Stomach (tissue), 9 donors: ENCODE data around the gene SMIM24. TPM values are rescaled to one million over a fixed set of nuclear protein-coding genes. Genes with fewer than 3 reads are reported as not detected.
"Not testable (repeated sequence)": the region's sequence is repeated elsewhere in the genome, so short reads cannot be mapped to it uniquely, and the experiment has no call there.

Experiments used
- DNase-seq, 2 donors: peaks; one replicate each; pipeline versions ENCODE4 v3.0.0 to v3.0.0-alpha.2; 2013 to 2019
- H3K27ac ChIP-seq, 5 donors: fragments of 200-600 bp in 4 of 5; sonication (generic) in 4 of 5; one replicate each; pipeline ENCODE4 v1.5.1; 2013 to 2019; ENCODE audit warnings: mild to moderate bottlenecking in 1 of 5, moderate library complexity in 1 of 5
- H3K27me3 ChIP-seq, 3 donors: fragments of 200-600 bp; sonication (generic); one replicate each; pipeline ENCODE4 v1.5.1; 2017 to 2019; ENCODE audit warnings: mixed run types in 1 of 3
- H3K36me3 ChIP-seq, 4 donors: fragments of 200-600 bp; sonication (generic); 1 replicate in 3 of 4; 2 replicates in 1 of 4; pipeline ENCODE4 v1.5.1; 2016 to 2019
- H3K4me1 ChIP-seq, 4 donors: fragments of 200-600 bp; sonication (generic); one replicate each; pipeline ENCODE4 v1.5.1; 2016 to 2019
- H3K4me3 ChIP-seq, 4 donors: fragments of 200-600 bp; sonication (generic) in 3 of 4; one replicate each; pipeline ENCODE4 v1.5.1; 2016 to 2019; ENCODE audit warnings: mild to moderate bottlenecking in 1 of 4
- H3K9me3 ChIP-seq, 4 donors: fragments of 200-600 bp; sonication (generic); one replicate each; pipeline ENCODE4 v1.5.1; 2016 to 2019
- EP300 ChIP-seq: sonication (generic); formaldehyde crosslinking; IDR thresholded peaks from one replicate; pipeline ENCODE4 v1.6.1; 2017; ENCODE audit warnings: antibody characterized with exemption
- POLR2A ChIP-seq, 4 donors: fragments of 450-650 bp; IDR thresholded peaks; one replicate each; pipeline ENCODE4 v1.6.1; 2016; ENCODE audit warnings: antibody characterized with exemption in 4 of 4, control low read depth in 2 of 4, mild to moderate bottlenecking in 1 of 4, moderate library complexity in 1 of 4
- POLR2AphosphoS5 ChIP-seq, 3 donors: sonication (generic); formaldehyde crosslinking; IDR thresholded peaks; one replicate each; pipeline ENCODE4 v1.6.1; 2016; ENCODE audit warnings: antibody characterized with exemption in 3 of 3
- WGBS, 5 donors: extraction: QIAGEN DNeasy Blood & Tissue Kit in 3 of 5; methylation state at CpG; one replicate each; pipeline versions ENCODE4 v1.1.5 to v1.1.7; 2013 to 2018; 5-methylcytosine and 5-hydroxymethylcytosine counted together
- intact Hi-C: fragments of 100-400 bp; cut with DNase I; formaldehyde crosslinking; loops from one replicate; pipeline ENCODE4 v1.15.1; 2023; ENCODE audit warnings: low total_unique reads
- polyA plus RNA-seq, 3 donors: library from polyadenylated mRNA; stranded (reverse); fragments of 200-250 nt; gene quantifications; one replicate each; pipeline ENCODE4 v1.2.3, GENCODE V29; 2013
- total RNA-seq, 5 donors: library from RNA; depleted of rRNA; stranded (reverse); fragments of >200 nt; gene quantifications; one replicate each; pipeline versions ENCODE4 v1.1.0 to v1.2.3, GENCODE V29; 2014 to 2016
- TF ChIP-seq, protein P1 (sequence below), 7 experiments: fragments of 450-650 bp in 4 of 7; fragments of 200-600 bp in 3 of 7; sonication (generic) in 3 of 7; IDR thresholded peaks; one replicate each; pipeline ENCODE4 v1.5.1; 2016 to 2019; ENCODE audit warnings: antibody characterized with exemption in 7 of 7, control low read depth in 2 of 7, mild to moderate bottlenecking in 1 of 7
- donor health status: healthy with polysubstance abuse.
- donor health status: Bipolar disorder and iron deficiency.
- donor health status: healthy.

SMIM24 gene
- total and polyA plus RNA-seq, 8 donors = 1.4 to 178 (median 68.7) TPM; not detected in 1

DNA sequence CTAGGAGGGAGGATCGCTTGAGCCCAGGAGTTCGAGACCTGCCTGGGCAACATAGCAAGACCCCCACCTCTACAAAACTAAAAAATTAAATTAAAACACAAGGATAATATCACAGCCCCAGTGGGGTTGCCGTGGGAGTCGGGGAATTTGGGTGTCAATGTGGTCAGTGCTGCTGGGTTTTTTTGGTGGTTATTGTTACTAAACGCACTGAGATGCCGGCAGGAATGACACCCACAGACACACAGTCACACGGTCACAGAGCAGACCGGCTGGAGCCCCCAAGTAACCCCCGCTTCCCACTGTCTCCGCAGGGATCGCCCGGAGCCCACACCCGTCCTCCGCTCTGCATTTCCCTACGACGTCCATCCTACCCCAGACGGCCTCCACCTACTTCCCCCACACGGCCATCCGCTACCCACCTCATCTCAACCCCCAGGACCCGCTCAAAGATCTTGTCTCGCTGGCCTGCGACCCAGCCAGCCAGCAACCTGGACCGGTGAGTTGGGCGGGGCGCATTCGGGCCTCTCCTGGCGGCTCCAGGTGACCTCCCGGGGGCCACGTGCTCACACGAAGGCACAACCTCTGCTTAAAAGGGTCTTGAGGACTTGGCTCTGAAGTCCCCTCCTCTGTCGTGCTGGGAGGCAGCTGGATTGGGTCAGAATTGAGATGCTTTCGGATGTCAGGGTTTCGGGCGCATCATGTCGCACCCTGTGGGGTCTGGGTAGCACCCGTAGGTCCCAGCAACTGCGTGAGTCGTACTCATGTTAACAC lies 28.0 kb downstream of the SMIM24 start:
- Histone ChIP-seq H3K9me3 (no peaks in the 10 kb centered on the region), H3K36me3 (peaks cover 90 to 100% (median 100%) of the 10 kb centered on the region in 4 donors), H3K4me1 (peaks cover 10 to 35% (median 18%) of the 10 kb centered on the region in 4 donors), H3K4me3 (no peak overlapping the region), H3K27ac (peak overlapping the region in 4 of 5 donors; percentile 71 to 87 (median 74)), H3K27me3 (no peaks in the 10 kb centered on the region)
- no peak for TF ChIP-seq EP300
- TF ChIP-seq POLR2AphosphoS5 (IDR thresholded peaks at IDR 0.05) = no peak
- TF ChIP-seq POLR2A (IDR thresholded peaks at IDR 0.05) = no peak
- TF ChIP-seq, protein P1, sequence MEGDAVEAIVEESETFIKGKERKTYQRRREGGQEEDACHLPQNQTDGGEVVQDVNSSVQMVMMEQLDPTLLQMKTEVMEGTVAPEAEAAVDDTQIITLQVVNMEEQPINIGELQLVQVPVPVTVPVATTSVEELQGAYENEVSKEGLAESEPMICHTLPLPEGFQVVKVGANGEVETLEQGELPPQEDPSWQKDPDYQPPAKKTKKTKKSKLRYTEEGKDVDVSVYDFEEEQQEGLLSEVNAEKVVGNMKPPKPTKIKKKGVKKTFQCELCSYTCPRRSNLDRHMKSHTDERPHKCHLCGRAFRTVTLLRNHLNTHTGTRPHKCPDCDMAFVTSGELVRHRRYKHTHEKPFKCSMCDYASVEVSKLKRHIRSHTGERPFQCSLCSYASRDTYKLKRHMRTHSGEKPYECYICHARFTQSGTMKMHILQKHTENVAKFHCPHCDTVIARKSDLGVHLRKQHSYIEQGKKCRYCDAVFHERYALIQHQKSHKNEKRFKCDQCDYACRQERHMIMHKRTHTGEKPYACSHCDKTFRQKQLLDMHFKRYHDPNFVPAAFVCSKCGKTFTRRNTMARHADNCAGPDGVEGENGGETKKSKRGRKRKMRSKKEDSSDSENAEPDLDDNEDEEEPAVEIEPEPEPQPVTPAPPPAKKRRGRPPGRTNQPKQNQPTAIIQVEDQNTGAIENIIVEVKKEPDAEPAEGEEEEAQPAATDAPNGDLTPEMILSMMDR (IDR thresholded peaks at IDR 0.05) = no peak
- no peak for DNase-seq
- intact Hi-C loops = no loop called here
- WGBS, 5 donors = 88 to 92% (median 89%) methylated on average over 29 to 38 of the region's 38 CpGs

DNA sequence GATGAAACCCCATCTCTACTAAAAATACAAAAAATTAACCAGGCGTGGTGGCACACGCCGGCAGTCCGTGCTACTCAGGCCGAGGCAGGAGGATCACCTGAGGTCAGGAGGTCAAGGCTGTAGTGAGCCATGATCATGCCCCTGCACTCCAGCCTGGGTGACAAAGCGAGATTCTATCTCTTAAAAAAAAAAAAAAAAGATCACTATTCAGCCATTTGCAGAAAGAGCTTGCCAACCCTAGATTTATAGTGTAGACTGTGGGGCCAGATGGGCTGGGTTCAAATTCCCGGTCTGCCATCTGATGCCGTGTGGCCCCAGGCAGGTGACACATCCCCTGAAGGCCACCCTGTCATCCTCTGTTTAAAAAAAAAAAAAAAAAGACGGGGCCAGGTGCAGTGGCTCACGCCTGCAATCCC lies 28.9 kb downstream of the SMIM24 start:
- Histone ChIP-seq H3K36me3 (peaks cover 90 to 100% (median 100%) of the 10 kb centered on the region in 4 donors), H3K27ac (peak overlapping the region; percentile 0 to 87 (median 72)), H3K9me3 (no peaks in the 10 kb centered on the region), H3K4me1 (peaks cover under 1 to 26% (median 10%) of the 10 kb centered on the region in 4 donors), H3K4me3 (no peak overlapping the region), H3K27me3 (no peaks in the 10 kb centered on the region)
- no peak for DNase-seq
- 82 to 89% (median 86%) methylated on average over 10 of the region's 10 CpGs for WGBS, 5 donors
- TF ChIP-seq, protein P1 (IDR thresholded peaks at IDR 0.05) = no peak
- TF ChIP-seq POLR2A (IDR thresholded peaks at IDR 0.05) (no peak), POLR2AphosphoS5 (IDR thresholded peaks at IDR 0.05) (no peak), EP300 (no peak)
- intact Hi-C loops = no loop called here

DNA sequence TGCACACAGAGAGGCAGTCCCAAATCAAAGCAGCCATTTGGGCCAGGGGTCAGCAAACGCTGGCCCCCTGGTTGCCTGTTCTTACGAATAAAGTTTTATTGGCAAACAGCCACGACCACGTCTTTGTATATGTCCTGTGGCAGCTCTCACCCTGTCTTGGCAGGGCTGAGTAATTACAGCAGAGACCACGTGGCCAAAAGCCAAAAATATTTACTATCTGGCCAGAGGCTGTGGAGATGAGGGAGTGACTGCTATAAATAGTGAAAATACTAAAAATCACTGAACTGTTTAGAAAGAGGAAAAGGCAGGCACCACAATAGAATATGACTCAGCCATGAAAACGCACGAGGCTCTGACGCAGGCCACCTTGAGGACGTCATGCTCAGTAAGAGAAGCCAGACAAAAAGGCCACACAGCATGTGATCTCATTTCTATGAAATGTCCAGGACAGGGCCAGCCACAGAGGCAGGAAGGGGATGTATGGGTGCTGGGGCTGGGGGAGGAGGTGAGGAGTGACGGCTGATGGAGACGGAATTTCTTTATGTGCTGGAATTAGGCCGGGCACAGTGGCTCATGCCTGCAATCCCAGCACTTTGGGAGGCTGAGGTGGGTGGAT lies 29.4 kb downstream of the SMIM24 start:
- DNase-seq = peak; percentile 34 to 82
- no peaks in the 10 kb centered on the region for H3K9me3 ChIP-seq
- intact Hi-C loops = no loop called here
- H3K4me3 ChIP-seq = no peak overlapping the region
- TF ChIP-seq EP300 (peak; percentile 93), POLR2AphosphoS5 (IDR thresholded peaks at IDR 0.05) (peak; percentile 59 to 88 (median 75)), POLR2A (IDR thresholded peaks at IDR 0.05) (no peak)
- TF ChIP-seq, protein P1 (IDR thresholded peaks at IDR 0.05) = no peak
- peak overlapping the region; percentile 35 to 87 (median 72) for H3K27ac ChIP-seq
- H3K4me1 ChIP-seq = peaks cover 0 to 24% (median 9%) of the 10 kb centered on the region in 4 donors
- 38 to 59% (median 49%) methylated on average over 12 of the region's 12 CpGs for WGBS, 5 donors
- no peaks in the 10 kb centered on the region for H3K27me3 ChIP-seq
- peaks cover 90 to 100% (median 100%) of the 10 kb centered on the region in 4 donors for H3K36me3 ChIP-seq

DNA sequence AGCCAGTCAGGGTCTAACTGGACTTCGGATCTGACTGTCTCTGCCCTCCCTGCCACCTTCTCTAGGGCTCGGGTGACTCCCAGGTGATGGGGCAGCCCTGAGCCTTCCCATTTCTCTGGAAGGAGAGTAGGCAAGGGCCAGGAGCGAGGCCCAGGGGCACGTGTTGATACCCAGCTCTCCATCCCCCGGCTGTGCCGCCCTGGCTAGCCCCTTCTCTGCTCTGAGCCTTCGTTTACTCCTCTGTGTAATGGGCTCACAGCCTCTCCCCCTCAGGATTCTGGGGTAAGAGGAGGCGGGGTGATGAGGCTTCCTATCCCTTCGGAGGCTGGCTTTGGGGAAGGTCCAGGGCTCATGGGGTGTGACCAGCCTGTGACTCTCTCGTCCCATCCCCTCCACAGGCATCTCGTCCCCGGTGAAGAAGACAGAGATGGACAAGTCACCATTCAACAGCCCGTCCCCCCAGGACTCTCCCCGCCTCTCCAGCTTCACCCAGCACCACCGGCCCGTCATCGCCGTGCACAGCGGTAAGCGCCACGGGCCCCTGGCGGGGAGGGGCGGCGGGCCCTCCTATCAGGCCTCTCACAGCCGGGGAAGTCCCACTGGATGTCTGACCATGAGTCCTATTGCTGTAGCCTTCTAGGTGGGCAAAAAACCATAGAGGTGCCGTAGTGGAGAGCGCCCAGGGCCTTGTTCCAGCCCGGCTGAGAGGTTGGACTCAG lies 31.6 kb downstream of the SMIM24 start:
- Histone ChIP-seq H3K4me3 (no peak overlapping the region), H3K9me3 (no peaks in the 10 kb centered on the region), H3K4me1 (peaks cover 16 to 38% (median 22%) of the 10 kb centered on the region in 4 donors), H3K36me3 (peaks cover 85 to 100% (median 100%) of the 10 kb centered on the region in 4 donors), H3K27ac (peak overlapping the region in 3 of 5 donors; percentile 17 to 87 (median 23)), H3K27me3 (no peaks in the 10 kb centered on the region)
- no peak for TF ChIP-seq POLR2AphosphoS5 (IDR thresholded peaks at IDR 0.05)
- TF ChIP-seq, protein P1 (IDR thresholded peaks at IDR 0.05) = no peak
- TF ChIP-seq EP300 = no peak
- TF ChIP-seq POLR2A (IDR thresholded peaks at IDR 0.05) = no peak
- WGBS, 5 donors = 91 to 96% (median 94%) methylated on average over 10 to 28 of the region's 28 CpGs
- intact Hi-C loops = no loop called here
- DNase-seq = no peak

DNA sequence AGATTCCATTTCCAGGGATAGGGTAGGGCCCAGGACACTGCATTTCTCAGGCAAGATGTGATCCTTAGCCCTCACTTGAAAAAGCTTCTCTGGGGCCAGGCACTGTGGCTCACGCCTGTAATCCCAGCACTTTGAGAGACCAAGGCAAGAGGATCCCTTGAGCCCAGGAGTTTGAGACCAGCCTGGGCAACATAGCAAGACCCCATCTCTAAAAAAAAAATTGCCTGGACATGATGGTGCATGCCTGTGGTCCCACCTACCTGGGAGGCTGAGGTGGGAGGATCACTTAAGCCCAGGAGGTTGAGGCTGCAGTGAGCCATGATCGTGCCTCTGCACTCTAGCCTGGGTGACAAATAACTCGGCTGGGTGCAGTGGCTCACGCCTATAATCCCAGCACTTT lies 33.7 kb downstream of the SMIM24 start:
- Histone ChIP-seq H3K4me1 (peaks cover 21 to 58% (median 29%) of the 10 kb centered on the region in 4 donors), H3K27ac (peak overlapping the region in 1 of 5 donors; percentile 46), H3K36me3 (peaks cover 67 to 100% (median 99%) of the 10 kb centered on the region in 4 donors)
- WGBS, 5 donors = 89 to 100% (median 94%) methylated on average over 4 of the region's 4 CpGs
- H3K9me3 ChIP-seq, DNase-seq, H3K4me3 ChIP-seq, intact Hi-C loops, H3K27me3 ChIP-seq: not testable (repeated sequence)
